DLD1 (cell line): ENCODE results near the gene MORN2.
"Not testable (repeated sequence)": the region's sequence is repeated elsewhere in the genome, so short reads cannot be mapped to it uniquely, and the experiment has no call there.

Experiments used
- in situ Hi-C: cut with HindIII; loops from 2 replicates; pipeline ENCODE4 v1.10.0; 2017; ENCODE audit warnings: low sequenced_read_pairs

Gene MORN2

DNA sequence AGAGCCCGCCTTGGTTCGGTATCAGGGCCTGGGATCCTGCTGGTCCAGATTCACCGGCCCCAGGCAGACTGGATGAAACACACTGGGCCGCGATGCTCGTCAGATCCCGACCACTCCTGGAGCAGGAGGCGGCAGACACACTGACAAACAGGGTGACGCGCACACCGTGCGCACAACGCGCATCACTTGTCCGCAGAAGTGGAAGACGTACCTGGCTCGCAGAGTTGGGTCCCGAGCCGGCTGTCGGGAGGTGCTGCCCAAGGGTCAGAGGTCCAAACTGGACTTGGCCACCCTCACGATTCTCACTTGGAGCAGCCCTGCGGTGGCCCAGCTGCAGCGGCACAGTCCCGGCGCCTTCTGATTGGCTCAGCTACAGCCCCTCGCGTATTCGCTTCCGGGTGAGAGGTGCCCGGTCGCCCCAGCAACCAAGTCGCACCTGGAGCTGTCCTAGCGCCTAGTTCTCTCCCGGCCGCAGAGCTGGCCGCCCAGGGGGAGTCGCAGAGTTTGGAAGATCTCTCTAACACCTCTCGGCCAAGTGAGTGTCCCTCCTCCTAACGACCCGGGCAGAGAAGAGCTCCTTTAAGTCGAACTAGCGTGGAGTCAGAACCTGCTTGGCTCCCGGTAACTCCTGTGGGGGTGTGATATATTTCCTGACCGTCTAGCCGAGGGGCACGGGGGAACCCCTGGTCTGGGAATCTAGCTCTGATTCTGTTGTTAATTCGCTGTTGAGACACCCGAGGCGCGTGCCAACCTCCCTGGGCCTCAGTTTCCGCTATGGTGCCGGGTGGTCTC, at the start of gene MORN2, which contains the start of gene DHX57:
Gene MORN2 (plus strand): TSS at position 401 of the 792 bp plus-strand sequence.
Gene DHX57 (minus strand): TSS at position 359 of the 792 bp plus-strand sequence. CDS start 7,529 bp downstream, outside the sequence.
- in situ Hi-C loops: no loop called here

GRCh38 chr2:38827539-38828145, 48.1 kb upstream of the MORN2 start:
- in situ Hi-C loops: not testable (repeated sequence)

- in situ Hi-C loops: no loop called here
Observed at GRCh38 chr2:38828460-38828859, 47.3 kb upstream of the MORN2 start.

DNA sequence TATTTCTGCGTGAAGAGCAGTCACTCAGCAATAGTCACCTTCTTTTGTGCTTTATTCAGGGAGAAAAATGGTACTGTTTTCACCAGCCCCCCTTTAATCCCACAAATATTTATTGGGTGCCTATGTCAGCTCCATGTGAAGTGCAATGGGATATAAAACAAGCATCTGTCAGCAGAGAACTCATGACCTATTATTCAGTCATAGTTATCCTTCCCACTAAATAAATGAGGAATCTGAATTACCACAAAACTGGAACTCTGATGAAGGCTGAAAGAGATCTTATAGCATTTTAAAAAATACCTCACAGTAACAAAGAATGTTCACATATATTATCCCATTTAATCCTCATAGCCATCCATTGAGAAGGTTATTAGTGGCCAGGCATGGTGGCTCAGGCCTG, 45.8 kb upstream of the MORN2 start:
- in situ Hi-C loops: no loop called here

DNA sequence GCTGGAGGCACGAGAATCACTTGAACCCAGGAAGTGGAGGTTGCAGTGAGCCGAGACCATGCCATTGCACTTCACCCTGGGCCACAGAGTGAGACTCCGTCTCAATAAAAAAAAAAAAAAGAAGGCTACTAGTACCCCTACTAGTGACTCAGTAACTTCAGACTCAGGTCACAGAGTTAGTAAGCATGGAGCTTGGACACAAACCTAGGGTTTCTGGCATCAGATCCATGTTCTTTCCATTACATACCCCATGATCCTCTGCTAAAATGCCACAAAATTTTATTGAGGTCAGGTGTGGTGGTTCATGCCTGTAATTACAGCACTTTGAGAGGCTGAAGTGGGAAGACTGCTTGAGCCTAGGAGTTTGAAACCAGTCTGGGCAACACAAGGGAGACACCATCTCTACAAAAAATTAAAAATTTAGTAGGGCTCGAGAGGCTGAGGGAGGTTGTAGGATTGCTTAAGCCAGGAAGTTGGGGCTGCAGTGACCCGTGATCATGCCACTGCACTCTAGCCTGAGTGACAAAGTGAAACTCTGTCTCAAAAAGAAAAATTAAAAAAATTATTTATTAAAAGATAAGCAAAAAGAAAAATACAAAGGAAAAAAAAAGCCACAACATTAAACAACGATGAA, 45.1 kb upstream of the MORN2 start:
- in situ Hi-C loops: no loop called here

- in situ Hi-C loops: no loop called here
Observed at GRCh38 chr2:38835015-38835601, 40.7 kb upstream of the MORN2 start.

DNA sequence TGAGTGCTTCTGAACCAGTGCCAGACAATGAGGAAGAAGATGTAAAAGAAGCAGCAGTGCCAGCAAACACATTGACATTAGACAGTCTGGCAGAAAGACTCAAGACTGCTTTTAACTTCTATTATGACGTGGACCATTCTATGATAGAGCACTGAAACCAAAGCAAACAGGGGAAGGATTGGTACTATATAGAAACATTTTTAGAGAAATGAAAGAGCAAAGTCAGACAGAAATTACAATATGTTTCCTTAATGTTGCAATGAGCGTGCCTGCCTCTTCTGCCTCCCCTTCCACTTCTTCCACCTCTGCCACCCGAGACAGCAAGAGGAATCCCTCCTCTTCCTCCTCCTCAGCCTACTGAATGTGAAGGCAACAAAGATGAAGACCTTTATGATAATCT, 39.8 kb upstream of the MORN2 start:
- in situ Hi-C loops: no loop called here

- in situ Hi-C loops: no loop called here
Observed at GRCh38 chr2:38836791-38837190, 39.0 kb upstream of the MORN2 start.

DNA sequence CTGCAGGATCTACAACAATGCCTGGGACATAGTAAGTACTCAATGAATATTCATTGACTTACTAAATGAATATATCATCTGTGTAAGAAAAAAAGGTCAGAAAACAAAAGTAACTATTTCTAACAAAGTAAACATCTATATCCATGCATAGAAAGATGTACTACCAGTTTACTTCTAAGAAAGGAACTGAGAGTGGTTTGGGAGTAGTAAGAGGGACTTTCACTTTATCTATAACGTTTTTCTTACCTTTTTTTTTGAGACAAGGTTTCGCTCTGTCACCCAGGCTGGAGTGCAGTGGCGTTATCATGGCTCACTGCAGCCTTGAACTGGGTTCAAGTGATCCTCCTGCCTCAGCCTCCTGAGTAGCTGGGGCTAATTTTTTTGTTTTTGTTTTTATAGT, 25.7 kb upstream of the MORN2 start:
- in situ Hi-C loops: no loop called here

DNA sequence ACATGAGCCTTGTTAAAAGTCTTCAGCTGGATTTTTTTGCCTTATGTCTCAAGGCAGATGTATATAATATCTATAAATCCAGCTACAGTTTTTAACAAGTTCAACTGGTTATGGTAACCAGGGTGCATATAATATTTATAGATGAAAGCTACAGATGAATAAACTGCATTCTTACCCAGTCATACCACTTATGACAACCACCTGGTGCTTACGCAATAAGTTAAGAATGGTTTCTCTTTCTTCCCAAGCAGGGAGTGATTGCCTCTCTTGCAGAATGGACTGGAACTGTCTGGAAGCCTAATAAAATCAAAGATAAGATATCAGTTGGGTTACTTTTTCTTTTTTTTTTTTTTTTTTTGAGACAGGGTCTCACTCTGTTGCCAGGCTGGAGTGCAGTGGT, 19.6 kb upstream of the MORN2 start:
- in situ Hi-C loops: no loop called here

- in situ Hi-C loops: no loop called here
Observed at GRCh38 chr2:38862476-38862875, 13.3 kb upstream of the MORN2 start.

GRCh38 chr2:38863061-38863695, 12.6 kb upstream of the MORN2 start:
- in situ Hi-C loops: no loop called here

DNA sequence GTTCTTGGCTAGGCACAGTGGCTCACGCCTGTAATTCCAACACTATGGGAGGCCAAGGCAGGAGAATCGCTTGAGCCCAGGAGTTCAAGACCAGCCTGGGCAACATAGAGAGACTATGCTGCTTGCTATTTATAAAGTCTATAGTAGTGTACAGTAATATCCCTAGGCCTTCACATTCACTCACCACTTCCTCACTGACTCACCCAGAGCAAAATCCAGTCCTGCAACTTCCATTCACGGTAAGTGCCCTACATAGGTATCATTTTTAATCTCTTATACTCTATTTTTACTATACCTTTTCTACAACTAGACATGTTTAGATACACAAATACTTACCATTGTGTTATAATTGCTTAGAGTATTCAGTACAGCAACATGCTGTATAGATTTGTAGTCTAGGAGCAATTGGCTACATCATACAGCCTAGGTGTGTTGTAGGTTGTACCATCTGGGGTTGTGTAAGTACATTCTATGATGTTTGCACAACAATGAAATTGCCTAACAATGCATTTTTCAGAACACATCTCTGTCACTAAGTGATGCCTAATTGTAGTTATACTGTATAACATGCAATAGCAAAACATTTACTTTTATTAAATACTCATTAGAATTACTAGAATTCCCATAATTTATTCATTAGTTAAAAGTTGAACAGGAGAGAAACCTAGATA, 8.9 kb upstream of the MORN2 start:
- in situ Hi-C loops: no loop called here

DNA sequence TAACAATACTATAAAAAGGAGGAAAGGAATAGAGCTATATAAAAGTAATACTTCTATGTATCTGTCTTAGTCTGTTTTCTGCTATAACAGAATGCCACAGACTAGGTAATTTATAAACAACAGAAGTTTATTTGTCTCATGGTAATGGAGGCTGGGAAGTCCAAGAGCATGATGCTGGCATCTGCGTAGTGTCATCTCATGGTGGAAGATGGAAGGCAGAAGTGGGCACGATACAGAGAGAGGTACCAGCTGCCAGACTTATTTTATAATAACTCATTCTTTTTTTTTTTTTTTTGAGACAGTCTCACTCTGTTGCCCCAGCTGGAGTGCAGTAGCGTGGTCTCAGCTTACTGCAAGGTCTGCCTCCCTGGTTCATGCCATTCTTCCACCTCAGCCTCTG, 4.3 kb upstream of the MORN2 start:
- in situ Hi-C loops: no loop called here

DNA sequence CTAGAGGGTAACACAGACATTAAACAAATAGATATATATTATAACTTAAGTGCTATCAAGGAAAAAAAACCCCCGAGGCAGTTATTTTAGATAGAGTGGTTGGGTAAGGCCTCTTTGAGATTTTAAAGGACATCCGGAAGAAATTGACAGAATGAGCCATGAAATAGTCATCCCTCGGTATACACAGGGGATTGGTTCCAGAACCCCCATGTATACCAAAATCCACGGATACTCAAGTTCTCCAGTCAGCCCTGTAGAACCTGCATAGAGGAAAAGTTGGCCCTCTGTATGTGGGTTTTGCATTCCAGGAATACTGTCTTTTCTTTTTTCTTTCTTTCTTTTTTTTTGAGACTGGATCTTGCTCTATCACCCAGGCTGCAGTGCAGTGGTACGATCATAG, 2.0 kb upstream of the MORN2 start:
- in situ Hi-C loops: no loop called here

DNA sequence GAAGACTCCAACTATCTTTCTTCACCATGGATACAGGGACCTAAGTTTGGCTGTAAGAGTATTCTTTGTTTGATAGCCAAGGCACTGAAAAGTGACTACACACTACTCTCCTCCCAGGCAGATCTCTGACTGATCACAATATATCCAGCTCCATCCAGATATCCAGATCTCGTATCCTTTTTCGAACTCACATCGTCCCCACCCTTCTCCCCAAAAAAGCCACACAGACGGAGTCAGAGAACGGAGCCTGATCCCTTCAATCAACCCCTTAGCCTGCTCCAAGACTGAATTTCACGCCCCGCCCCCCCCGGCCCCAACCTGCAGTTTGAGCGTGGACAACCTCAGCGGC, 575 bp upstream of the MORN2 start:
- in situ Hi-C loops: no loop called here

DNA sequence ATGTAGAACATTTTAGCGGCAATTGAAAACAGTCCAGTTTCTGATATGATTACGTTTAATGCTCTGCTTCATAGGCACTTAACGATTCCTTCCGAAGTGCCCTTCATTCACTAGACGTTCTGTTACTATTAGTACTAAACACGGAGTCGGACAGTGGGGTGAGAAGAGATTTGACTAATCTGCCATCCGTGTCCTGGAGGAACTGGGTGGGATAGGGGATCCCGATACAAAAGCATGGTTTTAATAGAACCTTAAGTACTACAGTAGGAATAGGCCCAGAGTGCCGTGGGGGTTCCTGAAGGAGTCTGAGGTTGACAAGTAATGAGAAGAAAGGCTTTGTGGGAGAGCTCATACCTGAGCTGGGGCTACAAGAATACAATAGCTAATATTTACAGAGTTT, 631 bp downstream of the MORN2 start:
- in situ Hi-C loops: no loop called here

GRCh38 chr2:38886063-38886462, 10.3 kb downstream of the MORN2 start:
- in situ Hi-C loops: no loop called here

DNA sequence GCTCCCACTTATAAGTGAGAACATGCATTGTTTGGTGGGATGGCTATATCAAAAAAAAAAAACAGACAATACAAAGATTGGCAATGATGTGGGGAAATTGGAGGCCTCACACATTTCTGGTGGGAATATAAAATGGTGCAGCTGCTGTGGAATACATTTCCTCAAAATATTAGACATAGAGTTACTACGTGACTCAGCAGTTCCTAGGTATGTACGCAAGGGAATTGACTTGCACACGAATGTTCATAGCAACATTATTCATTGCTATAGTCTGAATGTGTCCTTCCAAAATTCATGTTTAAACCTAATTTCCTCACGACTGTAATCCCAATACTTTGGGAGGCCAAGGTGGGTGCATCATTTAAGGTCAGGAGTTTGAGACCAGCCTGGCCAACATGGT, 11.6 kb downstream of the MORN2 start:
- in situ Hi-C loops: no loop called here

DNA sequence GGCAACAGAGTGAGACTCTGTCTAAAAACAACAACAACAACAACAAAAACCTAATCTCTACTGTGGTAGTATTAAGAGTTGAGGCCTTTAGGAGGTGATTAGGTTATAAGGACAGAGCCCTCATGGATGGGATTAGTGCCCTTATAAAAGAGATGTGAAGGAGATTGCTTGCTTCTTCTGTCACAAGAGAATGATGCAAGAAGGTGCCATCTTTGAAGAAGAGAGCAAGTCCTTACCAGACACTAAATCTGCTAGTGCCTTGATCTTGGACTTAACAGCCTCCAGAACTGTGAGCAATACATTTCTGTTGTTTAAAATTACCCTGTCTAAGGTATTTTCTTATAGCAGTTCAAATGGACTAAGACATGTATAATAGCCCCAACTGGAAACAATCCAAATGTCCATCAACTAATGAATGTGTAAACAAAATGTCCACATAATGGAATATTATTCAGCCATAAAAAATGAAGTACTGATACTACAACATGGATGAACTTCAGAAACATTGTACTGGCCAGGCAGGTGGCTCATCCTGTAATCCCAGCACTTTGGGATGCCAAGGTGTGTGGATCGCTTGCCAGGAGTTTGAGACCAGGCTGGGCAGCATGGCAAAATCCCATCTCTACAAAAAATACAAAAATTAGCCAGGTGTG, 12.3 kb downstream of the MORN2 start:
- in situ Hi-C loops: no loop called here
